GM23338 (cell line): ENCODE results near the gene MEMO1. TPM values are rescaled to one million over a fixed set of nuclear protein-coding genes. Genes with fewer than 3 reads are reported as not detected.

Experiments used
- ATAC-seq: fragments of 200-7000 bp; cut with Tn5 transposase; 3 replicates; pipeline ENCODE4 v1.9.1; 2020
- DNase-seq: peaks from one replicate; pipeline ENCODE4 v3.0.0-alpha.2; 2015; ENCODE audit warnings: low spot score
- H2AFZ ChIP-seq: fragments of 200-600 bp; sonication (generic); 2 replicates; pipeline ENCODE4 v1.8.0; 2016; ENCODE audit warnings: antibody characterized with exemption, mild to moderate bottlenecking, moderate library complexity
- H3F3A ChIP-seq: fragments of 200-600 bp; sonication (generic); replicated peaks from 2 replicates; pipeline ENCODE4 v1.8.0; 2017; ENCODE audit warnings: antibody characterized with exemption, mixed run types, low read depth
- H3K27ac ChIP-seq: fragments of 200-600 bp; sonication (generic); 2 replicates; pipeline ENCODE4 v1.6.1; 2016; ENCODE audit warnings: low read depth
- H3K27me3 ChIP-seq: fragments of 200-600 bp; sonication (generic); 2 replicates; pipeline ENCODE4 v1.8.0; 2016; ENCODE audit warnings: mild to moderate bottlenecking, mixed run types, moderate library complexity; ENCODE audit not compliant: insufficient read depth
- H3K36me3 ChIP-seq: fragments of 200-600 bp; sonication (generic); 2 replicates; pipeline ENCODE4 v1.8.0; 2016; ENCODE audit warnings: mild to moderate bottlenecking; ENCODE audit not compliant: insufficient read depth
- H3K4me1 ChIP-seq: fragments of 200-600 bp; sonication (generic); 2 replicates; pipeline ENCODE4 v1.8.0; 2016; ENCODE audit warnings: mild to moderate bottlenecking, moderate library complexity; ENCODE audit not compliant: insufficient read depth
- H3K4me2 ChIP-seq: fragments of 200-600 bp; sonication (generic); 2 replicates; pipeline ENCODE4 v1.7.1; 2017; ENCODE audit warnings: mixed run types
- H3K4me3 ChIP-seq: fragments of 200-600 bp; sonication (generic); 2 replicates; pipeline ENCODE4 v1.6.1; 2016; ENCODE audit warnings: mixed run types
- H3K79me2 ChIP-seq: fragments of 200-600 bp; sonication (generic); replicated peaks from 2 replicates; pipeline ENCODE4 v1.8.0; 2017; ENCODE audit warnings: mild to moderate bottlenecking; ENCODE audit not compliant: insufficient read depth
- H3K9me2 ChIP-seq: fragments of 200-600 bp; sonication (generic); 2 replicates; pipeline ENCODE4 v1.8.0; 2017; ENCODE audit not compliant: insufficient read depth
- H4K20me1 ChIP-seq: fragments of 200-600 bp; sonication (generic); replicated peaks from 2 replicates; pipeline ENCODE4 v1.8.0; 2017; ENCODE audit warnings: mild to moderate bottlenecking; ENCODE audit not compliant: insufficient read depth
- H3K27ac Mint-ChIP-seq: 2 replicates; pipeline ENCODE4 v1.8.0; 2020; ENCODE audit warnings: inconsistent platforms, mild to moderate bottlenecking, moderate library complexity, mixed read lengths
- H3K27me3 Mint-ChIP-seq: 3 replicates; pipeline ENCODE4 v1.8.0; 2022; ENCODE audit warnings: low read depth, mild to moderate bottlenecking, moderate library complexity, mixed read lengths, inconsistent platforms; ENCODE audit not compliant: insufficient read depth, poor library complexity
- H3K36me3 Mint-ChIP-seq: 3 replicates; pipeline ENCODE4 v1.8.0; 2021; ENCODE audit warnings: low read depth, mild to moderate bottlenecking, inconsistent platforms, moderate library complexity, mixed read lengths
- H3K4me1 Mint-ChIP-seq: 3 replicates; pipeline ENCODE4 v1.8.0; 2020; ENCODE audit warnings: mild to moderate bottlenecking, inconsistent platforms, mixed read lengths
- H3K4me3 Mint-ChIP-seq: 3 replicates; pipeline ENCODE4 v1.8.0; 2021; ENCODE audit warnings: moderate library complexity, mild to moderate bottlenecking, inconsistent platforms, mixed read lengths
- H3K9me3 Mint-ChIP-seq: 3 replicates; pipeline ENCODE4 v1.8.0; 2020; ENCODE audit warnings: moderate library complexity, mild to moderate bottlenecking, inconsistent platforms, mixed read lengths
- STAT1 ChIP-seq: IDR thresholded peaks from one replicate; pipeline ENCODE4 v1.6.1; 2016; ENCODE audit warnings: antibody characterized with exemption; ENCODE audit not compliant: unreplicated experiment
- ZNF331 ChIP-seq: fragments of 250-450 bp; sonication (Bioruptor Pico); IDR thresholded peaks from 2 replicates; pipeline ENCODE4 v1.5.0; 2020; ENCODE audit warnings: low read depth, mild to moderate bottlenecking, moderate library complexity
- polyA plus RNA-seq: library from polyadenylated mRNA; unstranded; fragments of >200 nt; fragmentation: Nextera tagmentation; extraction: Ambion mirVana; gene quantifications from 2 replicates; pipeline ENCODE4 v1.2.1, GENCODE V29; 2016
- total RNA-seq: library from RNA; depleted of rRNA; stranded (reverse); fragments of >200 nt; shearing (Covaris generic); gene quantifications from 2 replicates; pipeline ENCODE4 v1.2.3, GENCODE V29; 2014
- TF ChIP-seq, protein P1 (sequence below): fragments of 250-450 bp; sonication (Bioruptor Pico); IDR thresholded peaks from 2 replicates; pipeline ENCODE4 v1.5.0; 2020; ENCODE audit warnings: mild to moderate bottlenecking, moderate library complexity
- TF ChIP-seq, protein P2 (sequence below): IDR thresholded peaks from one replicate; pipeline ENCODE4 v1.6.1; 2018; ENCODE audit warnings: antibody characterized with exemption; ENCODE audit not compliant: unreplicated experiment
- TF ChIP-seq, protein P3 (sequence below), 2 experiments: fragments of 200-600 bp in 1 of 2; sonication (generic) in 1 of 2; conservative IDR thresholded peaks; 2 replicates each; pipeline versions ENCODE4 v1.5.1 to v1.6.1; 2016 to 2017; ENCODE audit warnings: antibody characterized with exemption in 2 of 2, low read depth in 2 of 2, mild to moderate bottlenecking in 2 of 2, moderate library complexity in 1 of 2

Gene MEMO1
- total and polyA plus RNA-seq, 2 experiments from 2014 or later = 39.1 to 67.0 TPM

DNA sequence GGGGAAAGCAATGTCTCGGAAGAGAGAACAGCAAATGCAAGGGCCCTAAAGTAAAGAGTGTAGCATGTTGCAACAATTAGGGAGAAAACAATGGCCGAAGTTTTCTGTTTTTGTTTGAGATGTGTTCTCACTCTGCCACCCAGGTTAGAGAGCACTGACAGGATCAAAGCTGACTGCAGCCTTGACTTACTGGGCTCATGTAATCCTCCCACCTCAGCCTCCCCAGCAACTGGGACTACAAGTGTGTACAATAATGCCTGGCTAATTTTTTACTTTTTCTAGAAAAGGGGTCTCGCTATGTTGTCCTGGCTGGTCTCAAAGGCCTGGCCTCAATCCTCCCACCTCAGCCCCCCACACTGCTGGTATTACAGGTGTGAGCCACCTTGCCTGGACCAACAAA lies 23.9 kb downstream of the MEMO1 start:
- Mint-ChIP-seq H3K9me3 (no peaks in the 10 kb centered on the region), H3K27me3 (peaks cover 4% of the 10 kb centered on the region), H3K4me1 (peaks cover 7% of the 10 kb centered on the region; the same call in 2 of the 3 replicates), H3K36me3 (no peaks in the 10 kb centered on the region), H3K4me3 (no peak overlapping the region), H3K27ac (no peak overlapping the region)
- Histone ChIP-seq H2AFZ (no peak overlapping the region), H3K27me3 (no peaks in the 10 kb centered on the region), H3K79me2 (peaks cover 100% of the 10 kb centered on the region), H3F3A (no peaks in the 10 kb centered on the region), H3K36me3 (no peaks in the 10 kb centered on the region), H3K4me2 (no peak overlapping the region), H3K4me3 (no peak overlapping the region), H3K27ac (no peak overlapping the region), H3K4me1 (no peaks in the 10 kb centered on the region), H4K20me1 (peaks cover 25% of the 10 kb centered on the region), H3K9me2 (no peaks in the 10 kb centered on the region)
- TF ChIP-seq, protein P1, sequence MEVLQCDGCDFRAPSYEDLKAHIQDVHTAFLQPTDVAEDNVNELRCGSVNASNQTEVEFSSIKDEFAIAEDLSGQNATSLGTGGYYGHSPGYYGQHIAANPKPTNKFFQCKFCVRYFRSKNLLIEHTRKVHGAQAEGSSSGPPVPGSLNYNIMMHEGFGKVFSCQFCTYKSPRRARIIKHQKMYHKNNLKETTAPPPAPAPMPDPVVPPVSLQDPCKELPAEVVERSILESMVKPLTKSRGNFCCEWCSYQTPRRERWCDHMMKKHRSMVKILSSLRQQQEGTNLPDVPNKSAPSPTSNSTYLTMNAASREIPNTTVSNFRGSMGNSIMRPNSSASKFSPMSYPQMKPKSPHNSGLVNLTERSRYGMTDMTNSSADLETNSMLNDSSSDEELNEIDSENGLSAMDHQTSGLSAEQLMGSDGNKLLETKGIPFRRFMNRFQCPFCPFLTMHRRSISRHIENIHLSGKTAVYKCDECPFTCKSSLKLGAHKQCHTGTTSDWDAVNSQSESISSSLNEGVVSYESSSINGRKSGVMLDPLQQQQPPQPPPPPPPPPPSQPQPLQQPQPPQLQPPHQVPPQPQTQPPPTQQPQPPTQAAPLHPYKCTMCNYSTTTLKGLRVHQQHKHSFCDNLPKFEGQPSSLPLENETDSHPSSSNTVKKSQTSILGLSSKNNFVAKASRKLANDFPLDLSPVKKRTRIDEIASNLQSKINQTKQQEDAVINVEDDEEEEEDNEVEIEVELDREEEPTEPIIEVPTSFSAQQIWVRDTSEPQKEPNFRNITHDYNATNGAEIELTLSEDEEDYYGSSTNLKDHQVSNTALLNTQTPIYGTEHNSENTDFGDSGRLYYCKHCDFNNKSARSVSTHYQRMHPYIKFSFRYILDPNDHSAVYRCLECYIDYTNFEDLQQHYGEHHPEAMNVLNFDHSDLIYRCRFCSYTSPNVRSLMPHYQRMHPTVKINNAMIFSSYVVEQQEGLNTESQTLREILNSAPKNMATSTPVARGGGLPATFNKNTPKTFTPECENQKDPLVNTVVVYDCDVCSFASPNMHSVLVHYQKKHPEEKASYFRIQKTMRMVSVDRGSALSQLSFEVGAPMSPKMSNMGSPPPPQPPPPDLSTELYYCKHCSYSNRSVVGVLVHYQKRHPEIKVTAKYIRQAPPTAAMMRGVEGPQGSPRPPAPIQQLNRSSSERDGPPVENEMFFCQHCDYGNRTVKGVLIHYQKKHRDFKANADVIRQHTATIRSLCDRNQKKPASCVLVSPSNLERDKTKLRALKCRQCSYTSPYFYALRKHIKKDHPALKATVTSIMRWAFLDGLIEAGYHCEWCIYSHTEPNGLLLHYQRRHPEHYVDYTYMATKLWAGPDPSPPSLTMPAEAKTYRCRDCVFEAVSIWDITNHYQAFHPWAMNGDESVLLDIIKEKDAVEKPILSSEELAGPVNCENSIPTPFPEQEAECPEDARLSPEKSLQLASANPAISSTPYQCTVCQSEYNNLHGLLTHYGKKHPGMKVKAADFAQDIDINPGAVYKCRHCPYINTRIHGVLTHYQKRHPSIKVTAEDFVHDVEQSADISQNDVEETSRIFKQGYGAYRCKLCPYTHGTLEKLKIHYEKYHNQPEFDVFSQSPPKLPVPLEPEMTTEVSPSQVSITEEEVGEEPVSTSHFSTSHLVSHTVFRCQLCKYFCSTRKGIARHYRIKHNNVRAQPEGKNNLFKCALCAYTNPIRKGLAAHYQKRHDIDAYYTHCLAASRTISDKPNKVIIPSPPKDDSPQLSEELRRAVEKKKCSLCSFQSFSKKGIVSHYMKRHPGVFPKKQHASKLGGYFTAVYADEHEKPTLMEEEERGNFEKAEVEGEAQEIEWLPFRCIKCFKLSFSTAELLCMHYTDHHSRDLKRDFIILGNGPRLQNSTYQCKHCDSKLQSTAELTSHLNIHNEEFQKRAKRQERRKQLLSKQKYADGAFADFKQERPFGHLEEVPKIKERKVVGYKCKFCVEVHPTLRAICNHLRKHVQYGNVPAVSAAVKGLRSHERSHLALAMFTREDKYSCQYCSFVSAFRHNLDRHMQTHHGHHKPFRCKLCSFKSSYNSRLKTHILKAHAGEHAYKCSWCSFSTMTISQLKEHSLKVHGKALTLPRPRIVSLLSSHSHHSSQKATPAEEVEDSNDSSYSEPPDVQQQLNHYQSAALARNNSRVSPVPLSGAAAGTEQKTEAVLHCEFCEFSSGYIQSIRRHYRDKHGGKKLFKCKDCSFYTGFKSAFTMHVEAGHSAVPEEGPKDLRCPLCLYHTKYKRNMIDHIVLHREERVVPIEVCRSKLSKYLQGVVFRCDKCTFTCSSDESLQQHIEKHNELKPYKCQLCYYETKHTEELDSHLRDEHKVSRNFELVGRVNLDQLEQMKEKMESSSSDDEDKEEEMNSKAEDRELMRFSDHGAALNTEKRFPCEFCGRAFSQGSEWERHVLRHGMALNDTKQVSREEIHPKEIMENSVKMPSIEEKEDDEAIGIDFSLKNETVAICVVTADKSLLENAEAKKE (CRISPR knock-in tag) = no peak
- TF ChIP-seq ZNF331 (CRISPR knock-in tag) = no peak
- TF ChIP-seq, protein P2, sequence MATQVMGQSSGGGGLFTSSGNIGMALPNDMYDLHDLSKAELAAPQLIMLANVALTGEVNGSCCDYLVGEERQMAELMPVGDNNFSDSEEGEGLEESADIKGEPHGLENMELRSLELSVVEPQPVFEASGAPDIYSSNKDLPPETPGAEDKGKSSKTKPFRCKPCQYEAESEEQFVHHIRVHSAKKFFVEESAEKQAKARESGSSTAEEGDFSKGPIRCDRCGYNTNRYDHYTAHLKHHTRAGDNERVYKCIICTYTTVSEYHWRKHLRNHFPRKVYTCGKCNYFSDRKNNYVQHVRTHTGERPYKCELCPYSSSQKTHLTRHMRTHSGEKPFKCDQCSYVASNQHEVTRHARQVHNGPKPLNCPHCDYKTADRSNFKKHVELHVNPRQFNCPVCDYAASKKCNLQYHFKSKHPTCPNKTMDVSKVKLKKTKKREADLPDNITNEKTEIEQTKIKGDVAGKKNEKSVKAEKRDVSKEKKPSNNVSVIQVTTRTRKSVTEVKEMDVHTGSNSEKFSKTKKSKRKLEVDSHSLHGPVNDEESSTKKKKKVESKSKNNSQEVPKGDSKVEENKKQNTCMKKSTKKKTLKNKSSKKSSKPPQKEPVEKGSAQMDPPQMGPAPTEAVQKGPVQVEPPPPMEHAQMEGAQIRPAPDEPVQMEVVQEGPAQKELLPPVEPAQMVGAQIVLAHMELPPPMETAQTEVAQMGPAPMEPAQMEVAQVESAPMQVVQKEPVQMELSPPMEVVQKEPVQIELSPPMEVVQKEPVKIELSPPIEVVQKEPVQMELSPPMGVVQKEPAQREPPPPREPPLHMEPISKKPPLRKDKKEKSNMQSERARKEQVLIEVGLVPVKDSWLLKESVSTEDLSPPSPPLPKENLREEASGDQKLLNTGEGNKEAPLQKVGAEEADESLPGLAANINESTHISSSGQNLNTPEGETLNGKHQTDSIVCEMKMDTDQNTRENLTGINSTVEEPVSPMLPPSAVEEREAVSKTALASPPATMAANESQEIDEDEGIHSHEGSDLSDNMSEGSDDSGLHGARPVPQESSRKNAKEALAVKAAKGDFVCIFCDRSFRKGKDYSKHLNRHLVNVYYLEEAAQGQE = no peak
- no peak for TF ChIP-seq STAT1
- TF ChIP-seq, protein P3, sequence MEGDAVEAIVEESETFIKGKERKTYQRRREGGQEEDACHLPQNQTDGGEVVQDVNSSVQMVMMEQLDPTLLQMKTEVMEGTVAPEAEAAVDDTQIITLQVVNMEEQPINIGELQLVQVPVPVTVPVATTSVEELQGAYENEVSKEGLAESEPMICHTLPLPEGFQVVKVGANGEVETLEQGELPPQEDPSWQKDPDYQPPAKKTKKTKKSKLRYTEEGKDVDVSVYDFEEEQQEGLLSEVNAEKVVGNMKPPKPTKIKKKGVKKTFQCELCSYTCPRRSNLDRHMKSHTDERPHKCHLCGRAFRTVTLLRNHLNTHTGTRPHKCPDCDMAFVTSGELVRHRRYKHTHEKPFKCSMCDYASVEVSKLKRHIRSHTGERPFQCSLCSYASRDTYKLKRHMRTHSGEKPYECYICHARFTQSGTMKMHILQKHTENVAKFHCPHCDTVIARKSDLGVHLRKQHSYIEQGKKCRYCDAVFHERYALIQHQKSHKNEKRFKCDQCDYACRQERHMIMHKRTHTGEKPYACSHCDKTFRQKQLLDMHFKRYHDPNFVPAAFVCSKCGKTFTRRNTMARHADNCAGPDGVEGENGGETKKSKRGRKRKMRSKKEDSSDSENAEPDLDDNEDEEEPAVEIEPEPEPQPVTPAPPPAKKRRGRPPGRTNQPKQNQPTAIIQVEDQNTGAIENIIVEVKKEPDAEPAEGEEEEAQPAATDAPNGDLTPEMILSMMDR (conservative IDR thresholded peaks at IDR 0.05; ENCODE audit: low read depth in 2 of 2) = no peak
- no peak for DNase-seq
- no peak for ATAC-seq
